ENCODE measurements around the gene NPDC1.

GRCh38 chr9:137042751-137043727 lies 2.9 kb downstream of the NPDC1 start:
- TF ChIP-seq POLR2AphosphoS5 (IDR thresholded peaks at IDR 0.05) (no peak), CTCF (IDR thresholded peaks at IDR 0.05) (no peak), EP300 (IDR thresholded peaks at IDR 0.05; ENCODE audit: low read depth) (no peak)
